Central memory CD8-positive, alpha-beta T cell (primary cell): ENCODE data around the gene ABHD11.

Source experiments
- ATAC-seq: fragments of 150-1000 bp; cut with Tn5 transposase; replicated peaks from 2 replicates; pipeline ENCODE4 v1.10.0; 2022; ENCODE audit warnings: mild to moderate bottlenecking, moderate FRiP score, moderate number of reproducible peaks; ENCODE audit not compliant: poor library complexity, severe bottlenecking; ENCODE audit errors: extremely low read depth
- DNase-seq, 2 donors: peaks; one replicate each; pipeline ENCODE4 v3.0.0; 2021; ENCODE audit warnings: low spot score in 2 of 2
- H3K27ac Mint-ChIP-seq: one replicate; pipeline ENCODE4 v1.8.0; 2022; ENCODE audit warnings: low read depth, mild to moderate bottlenecking, moderate library complexity, mixed read lengths
- H3K27me3 Mint-ChIP-seq: one replicate; pipeline ENCODE4 v1.8.0; 2022; ENCODE audit warnings: mixed read lengths
- H3K36me3 Mint-ChIP-seq: one replicate; pipeline ENCODE4 v1.8.0; 2022; ENCODE audit warnings: mild to moderate bottlenecking, moderate library complexity, mixed read lengths; ENCODE audit not compliant: insufficient read depth
- H3K4me1 Mint-ChIP-seq: one replicate; pipeline ENCODE4 v1.8.0; 2022; ENCODE audit warnings: mixed read lengths
- H3K4me3 Mint-ChIP-seq: one replicate; pipeline ENCODE4 v1.8.0; 2022; ENCODE audit warnings: mild to moderate bottlenecking, moderate library complexity, mixed read lengths
- H3K9me3 Mint-ChIP-seq: one replicate; pipeline ENCODE4 v1.8.0; 2022; ENCODE audit warnings: mixed read lengths

The ABHD11 gene

GRCh38 chr7:73708961-73709549 lies 29.5 kb downstream of the ABHD11 start:
- DNase-seq (no peak), ATAC-seq (no peak)
- Mint-ChIP-seq H3K27ac (no peak overlapping the region), H3K4me3 (no peak overlapping the region), H3K9me3 (no peaks in the 10 kb centered on the region), H3K4me1 (peaks cover 11% of the 10 kb centered on the region), H3K27me3 (no peaks in the 10 kb centered on the region), H3K36me3 (peaks cover 5% of the 10 kb centered on the region)

GRCh38 chr7:73707045-73707631 lies 31.5 kb downstream of the ABHD11 start:
- peaks cover 3% of the 10 kb centered on the region for H3K4me1 Mint-ChIP-seq
- no peak overlapping the region for H3K27ac Mint-ChIP-seq
- no peaks in the 10 kb centered on the region for H3K9me3 Mint-ChIP-seq
- ATAC-seq (peak; percentile 29), DNase-seq (no peak)
- peaks cover 9% of the 10 kb centered on the region for H3K36me3 Mint-ChIP-seq
- no peak overlapping the region for H3K4me3 Mint-ChIP-seq
- no peaks in the 10 kb centered on the region for H3K27me3 Mint-ChIP-seq

GRCh38 chr7:73706126-73707044 lies 32.2 kb downstream of the ABHD11 start:
- Mint-ChIP-seq H3K4me1 (peaks cover 9% of the 10 kb centered on the region), H3K36me3 (peaks cover 15% of the 10 kb centered on the region), H3K27me3 (no peaks in the 10 kb centered on the region), H3K4me3 (no peak overlapping the region), H3K27ac (no peak overlapping the region), H3K9me3 (no peaks in the 10 kb centered on the region)
- DNase-seq = no peak
- no peak for ATAC-seq

- no peaks in the 10 kb centered on the region for H3K9me3 Mint-ChIP-seq
- H3K27me3 Mint-ChIP-seq = no peaks in the 10 kb centered on the region
- peaks cover 9% of the 10 kb centered on the region for H3K4me1 Mint-ChIP-seq
Observed at GRCh38 chr7:73705551-73705920, 33.1 kb downstream of the ABHD11 start.

GRCh38 chr7:73704640-73705550 lies 33.7 kb downstream of the ABHD11 start:
- Mint-ChIP-seq H3K4me3 (no peak overlapping the region), H3K4me1 (peaks cover 9% of the 10 kb centered on the region), H3K27ac (no peak overlapping the region), H3K36me3 (peaks cover 19% of the 10 kb centered on the region), H3K27me3 (no peaks in the 10 kb centered on the region), H3K9me3 (no peaks in the 10 kb centered on the region)
- ATAC-seq = no peak
- DNase-seq = no peak

More at GRCh38 chr7:73705551-73705920, 33.1 kb downstream of the ABHD11 start:
- DNase-seq (no peak), ATAC-seq (no peak)
- H3K4me3 Mint-ChIP-seq = no peak overlapping the region
- peaks cover 17% of the 10 kb centered on the region for H3K36me3 Mint-ChIP-seq
- H3K27ac Mint-ChIP-seq = no peak overlapping the region

GRCh38 chr7:73703757-73704639 lies 34.6 kb downstream of the ABHD11 start:
- no peak overlapping the region for H3K27ac Mint-ChIP-seq
- no peaks in the 10 kb centered on the region for H3K9me3 Mint-ChIP-seq
- H3K27me3 Mint-ChIP-seq = no peaks in the 10 kb centered on the region
- H3K4me1 Mint-ChIP-seq = peaks cover 9% of the 10 kb centered on the region
- no peak overlapping the region for H3K4me3 Mint-ChIP-seq
- DNase-seq = no peak
- no peak for ATAC-seq
- peaks cover 26% of the 10 kb centered on the region for H3K36me3 Mint-ChIP-seq

- Mint-ChIP-seq H3K27ac (no peak overlapping the region), H3K4me3 (no peak overlapping the region), H3K27me3 (no peaks in the 10 kb centered on the region), H3K9me3 (no peaks in the 10 kb centered on the region), H3K4me1 (peaks cover 9% of the 10 kb centered on the region), H3K36me3 (peaks cover 31% of the 10 kb centered on the region)
- ATAC-seq (no peak), DNase-seq (no peak)
Observed at GRCh38 chr7:73703225-73703624, 35.4 kb downstream of the ABHD11 start.

- Mint-ChIP-seq H3K4me1 (peaks cover 9% of the 10 kb centered on the region), H3K9me3 (no peaks in the 10 kb centered on the region), H3K4me3 (no peak overlapping the region), H3K27me3 (no peaks in the 10 kb centered on the region), H3K27ac (no peak overlapping the region), H3K36me3 (peaks cover 36% of the 10 kb centered on the region)
- no peak for ATAC-seq
- DNase-seq = no peak
Observed at GRCh38 chr7:73702665-73703064, 35.9 kb downstream of the ABHD11 start.

GRCh38 chr7:73702226-73702625 lies 36.4 kb downstream of the ABHD11 start:
- ATAC-seq = no peak
- Mint-ChIP-seq H3K27me3 (no peaks in the 10 kb centered on the region), H3K4me3 (no peak overlapping the region), H3K36me3 (peaks cover 38% of the 10 kb centered on the region), H3K27ac (no peak overlapping the region), H3K4me1 (peaks cover 9% of the 10 kb centered on the region), H3K9me3 (no peaks in the 10 kb centered on the region)
- no peak for DNase-seq

- H3K4me1 Mint-ChIP-seq = peaks cover 9% of the 10 kb centered on the region
- DNase-seq (no peak), ATAC-seq (no peak)
- no peaks in the 10 kb centered on the region for H3K27me3 Mint-ChIP-seq
- no peak overlapping the region for H3K27ac Mint-ChIP-seq
- H3K4me3 Mint-ChIP-seq = no peak overlapping the region
- H3K36me3 Mint-ChIP-seq = peaks cover 45% of the 10 kb centered on the region
- H3K9me3 Mint-ChIP-seq = no peaks in the 10 kb centered on the region
Observed at GRCh38 chr7:73701357-73701995, 37.1 kb downstream of the ABHD11 start.

GRCh38 chr7:73700581-73701134 lies 37.9 kb downstream of the ABHD11 start:
- Mint-ChIP-seq H3K36me3 (peaks cover 53% of the 10 kb centered on the region), H3K4me3 (no peak overlapping the region), H3K9me3 (no peaks in the 10 kb centered on the region), H3K27me3 (no peaks in the 10 kb centered on the region), H3K27ac (peak overlapping the region; percentile 22), H3K4me1 (peaks cover 9% of the 10 kb centered on the region)
- DNase-seq = no peak
- ATAC-seq = no peak
